ENCODE data around the gene RPRD2.
"Not testable (repeated sequence)": the region's sequence is repeated elsewhere in the genome, so short reads cannot be mapped to it uniquely, and the experiment has no call there.

RPRD2 gene
- total RNA-seq = 23.8 to 72.9 (median 61.8) reads per million in 3 experiments

GRCh38 chr1:150363426-150364230, at the start of gene RPRD2:
Gene RPRD2, plus strand, starts transcription at chr1:150364147. Its CDS starts 568 bp downstream, at chr1:150364715.
- peak; percentile 99 for DNase-seq

- not testable (repeated sequence) for DNase-seq
Measured at GRCh38 chr1:150314691-150315090, 49.3 kb upstream of the RPRD2 start.

- no peak for DNase-seq
Measured at GRCh38 chr1:150320667-150320978, 43.3 kb upstream of the RPRD2 start.

GRCh38 chr1:150321826-150322166, 42.2 kb upstream of the RPRD2 start:
- DNase-seq = peak; percentile 7

GRCh38 chr1:150322310-150322709, 41.6 kb upstream of the RPRD2 start:
- no peak for DNase-seq

GRCh38 chr1:150332651-150333290, 31.2 kb upstream of the RPRD2 start:
- DNase-seq = no peak

- no peak for DNase-seq
Measured at GRCh38 chr1:150346316-150346715, 17.6 kb upstream of the RPRD2 start.

- DNase-seq = no peak
Measured at GRCh38 chr1:150352866-150353265, 11.1 kb upstream of the RPRD2 start.

- no peak for DNase-seq
Measured at GRCh38 chr1:150362721-150363425, 1.1 kb upstream of the RPRD2 start.

- DNase-seq = peak; percentile 80
Measured at GRCh38 chr1:150364231-150365003, 470 bp downstream of the RPRD2 start.

- DNase-seq = no peak
Measured at GRCh38 chr1:150365941-150366340, 2.0 kb downstream of the RPRD2 start.

GRCh38 chr1:150366416-150367296, 2.7 kb downstream of the RPRD2 start:
- DNase-seq = no peak

- no peak for DNase-seq
Measured at GRCh38 chr1:150371110-150371509, 7.2 kb downstream of the RPRD2 start.

GRCh38 chr1:150372580-150372979, 8.6 kb downstream of the RPRD2 start:
- DNase-seq = no peak

GRCh38 chr1:150376110-150376509, 12.2 kb downstream of the RPRD2 start:
- no peak for DNase-seq

GRCh38 chr1:150383631-150384324, 19.8 kb downstream of the RPRD2 start:
- DNase-seq = no peak

GRCh38 chr1:150385537-150386445, 21.8 kb downstream of the RPRD2 start:
- DNase-seq = no peak

- no peak for DNase-seq
Measured at GRCh38 chr1:150386592-150386991, 22.6 kb downstream of the RPRD2 start.

- DNase-seq = no peak
Measured at GRCh38 chr1:150387200-150387599, 23.3 kb downstream of the RPRD2 start.

GRCh38 chr1:150388241-150388640, 24.3 kb downstream of the RPRD2 start:
- DNase-seq = no peak
